Measurements from ENCODE around the gene SLC17A4.

DNA sequence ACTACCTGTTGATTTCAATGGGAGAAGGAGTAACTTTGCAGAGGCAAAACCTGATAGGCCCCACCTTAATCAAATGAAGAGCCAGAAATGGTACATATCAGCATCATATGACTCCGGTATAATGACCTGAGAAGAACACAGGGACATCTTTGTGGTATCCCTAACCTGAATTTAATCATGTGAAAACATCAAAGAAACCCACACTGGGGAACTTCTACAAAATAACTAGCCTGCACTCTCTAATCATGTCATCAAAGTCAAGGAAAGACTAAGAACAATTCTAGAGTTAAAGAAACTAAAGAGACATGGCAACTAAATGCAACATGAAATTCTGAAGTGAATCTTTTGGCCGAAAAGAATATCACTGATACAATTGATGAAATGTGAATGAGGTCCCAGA is 34.9 kb downstream of the SLC17A4 start:
- TF ChIP-seq, protein P1, sequence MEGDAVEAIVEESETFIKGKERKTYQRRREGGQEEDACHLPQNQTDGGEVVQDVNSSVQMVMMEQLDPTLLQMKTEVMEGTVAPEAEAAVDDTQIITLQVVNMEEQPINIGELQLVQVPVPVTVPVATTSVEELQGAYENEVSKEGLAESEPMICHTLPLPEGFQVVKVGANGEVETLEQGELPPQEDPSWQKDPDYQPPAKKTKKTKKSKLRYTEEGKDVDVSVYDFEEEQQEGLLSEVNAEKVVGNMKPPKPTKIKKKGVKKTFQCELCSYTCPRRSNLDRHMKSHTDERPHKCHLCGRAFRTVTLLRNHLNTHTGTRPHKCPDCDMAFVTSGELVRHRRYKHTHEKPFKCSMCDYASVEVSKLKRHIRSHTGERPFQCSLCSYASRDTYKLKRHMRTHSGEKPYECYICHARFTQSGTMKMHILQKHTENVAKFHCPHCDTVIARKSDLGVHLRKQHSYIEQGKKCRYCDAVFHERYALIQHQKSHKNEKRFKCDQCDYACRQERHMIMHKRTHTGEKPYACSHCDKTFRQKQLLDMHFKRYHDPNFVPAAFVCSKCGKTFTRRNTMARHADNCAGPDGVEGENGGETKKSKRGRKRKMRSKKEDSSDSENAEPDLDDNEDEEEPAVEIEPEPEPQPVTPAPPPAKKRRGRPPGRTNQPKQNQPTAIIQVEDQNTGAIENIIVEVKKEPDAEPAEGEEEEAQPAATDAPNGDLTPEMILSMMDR (IDR thresholded peaks at IDR 0.05): no peak
- no peak for TF ChIP-seq POLR2A (IDR thresholded peaks at IDR 0.05)
